Body of pancreas (tissue), 4 donors: ENCODE measurements around the gene KIAA1671. TPM values are rescaled to one million over a fixed set of nuclear protein-coding genes. Genes with fewer than 3 reads are reported as not detected.

Experiments used
- ATAC-seq: fragments of 150-250 bp; one replicate; pipeline ENCODE4 v1.9.1; 2016
- DNase-seq, 4 donors: peaks; one replicate each; pipeline ENCODE4 v3.0.0-alpha.2; 2019
- H3K27ac ChIP-seq, 4 donors: fragments of 200-600 bp; sonication (generic); 1 replicate in 3 of 4; 2 replicates in 1 of 4; pipeline versions ENCODE4 v1.5.1 to v1.6.1; 2016 to 2019; ENCODE audit warnings: mild to moderate bottlenecking in 1 of 4, mixed read lengths in 1 of 4, moderate library complexity in 1 of 4
- H3K27me3 ChIP-seq, 2 donors: fragments of 200-600 bp; sonication (generic); one replicate each; pipeline ENCODE4 v1.6.0; 2016; ENCODE audit warnings: mild to moderate bottlenecking in 1 of 2
- H3K36me3 ChIP-seq, 2 donors: fragments of 200-600 bp; sonication (generic); replicated peaks in 1 of 2; 2 replicates each; pipeline ENCODE4 v1.5.1; 2016; ENCODE audit warnings: low read depth in 2 of 2; ENCODE audit not compliant: insufficient read depth in 1 of 2
- H3K4me1 ChIP-seq: fragments of 200-600 bp; sonication (generic); one replicate; pipeline ENCODE4 v1.6.0; 2016
- H3K4me3 ChIP-seq, 2 donors: fragments of 200-600 bp; sonication (generic); 1 replicate in 1 of 2; 2 replicates in 1 of 2; pipeline ENCODE4 v1.5.1; 2016 to 2019
- H3K9me3 ChIP-seq, 3 donors: fragments of 200-600 bp; sonication (generic); 1 replicate in 2 of 3; 2 replicates in 1 of 3; pipeline ENCODE4 v1.5.1; 2016
- CTCF ChIP-seq, 7 experiments: fragments of 450-650 bp in 4 of 7; fragments of 200-600 bp in 3 of 7; sonication (generic) in 3 of 7; IDR thresholded peaks; one replicate each; pipeline ENCODE4 v1.5.1; 2016 to 2019; ENCODE audit warnings: antibody characterized with exemption in 7 of 7
- POLR2A ChIP-seq, 3 donors: fragments of 450-650 bp; IDR thresholded peaks; one replicate each; pipeline ENCODE4 v1.6.1; 2016; ENCODE audit warnings: antibody characterized with exemption in 3 of 3, mild to moderate bottlenecking in 2 of 3
- whole genome bisulfite sequencing, 2 donors: methylation state at CpG; one replicate each; pipeline ENCODE4 v1.1.5; 2017; 5-methylcytosine and 5-hydroxymethylcytosine counted together
- intact Hi-C: fragments of 100-400 bp; cut with DNase I; formaldehyde crosslinking; loops from one replicate; pipeline ENCODE4 v1.15.1; 2023
- total RNA-seq, 2 donors: library from RNA; depleted of rRNA; stranded (reverse); fragments of >200 nt; gene quantifications; one replicate each; pipeline ENCODE4 v1.1.0, GENCODE V29; 2016

Gene KIAA1671
- total RNA-seq, 2 donors from 2014 or later = 24.9 to 79.8 TPM

- no peak for DNase-seq
- Histone ChIP-seq H3K4me1 (peaks cover 17% of the 10 kb centered on the region), H3K4me3 (no peak overlapping the region), H3K9me3 (no peaks in the 10 kb centered on the region), H3K27ac (no peak overlapping the region), H3K36me3 (no peaks in the 10 kb centered on the region), H3K27me3 (no peaks in the 10 kb centered on the region)
- WGBS, 2 donors = 76 to 86% methylated on average over 6 of the region's 6 CpGs
- intact Hi-C loops = loop anchor here (5.0 kb wide), 1 partner anchor 111 kb away; no protein-coding TSS in a partner anchor
- no peak for ATAC-seq
- TF ChIP-seq POLR2A (IDR thresholded peaks at IDR 0.05) = no peak
Observed at GRCh38 chr22:25048071-25048470, 95.6 kb downstream of the KIAA1671 start.

- 57 to 60% methylated on average over 9 of the region's 9 CpGs for WGBS, 2 donors
- no peak for TF ChIP-seq POLR2A (IDR thresholded peaks at IDR 0.05)
- peak; percentile 75 to 90 (median 83) for TF ChIP-seq CTCF (IDR thresholded peaks at IDR 0.05)
- intact Hi-C loops = loop anchor here (5.0 kb wide), 1 partner anchor 112 kb away; no protein-coding TSS in a partner anchor
- Histone ChIP-seq H3K27me3 (no peaks in the 10 kb centered on the region), H3K4me1 (peaks cover 23% of the 10 kb centered on the region), H3K4me3 (no peak overlapping the region), H3K36me3 (no peaks in the 10 kb centered on the region), H3K9me3 (no peaks in the 10 kb centered on the region), H3K27ac (no peak overlapping the region)
- peak; percentile 71 to 78 (median 77) for DNase-seq
- ATAC-seq = peak; percentile 72
Observed at GRCh38 chr22:25048659-25049647, 96.4 kb downstream of the KIAA1671 start.

- TF ChIP-seq CTCF (IDR thresholded peaks at IDR 0.05) (no peak), POLR2A (IDR thresholded peaks at IDR 0.05) (no peak)
- Histone ChIP-seq H3K4me1 (peaks cover 23% of the 10 kb centered on the region), H3K9me3 (no peaks in the 10 kb centered on the region), H3K27ac (no peak overlapping the region), H3K27me3 (no peaks in the 10 kb centered on the region), H3K36me3 (no peaks in the 10 kb centered on the region), H3K4me3 (no peak overlapping the region)
- DNase-seq (no peak), ATAC-seq (no peak)
- intact Hi-C loops = loop anchor here (5.0 to 10.0 kb wide), 2 partner anchors 112 to 285 kb away; no protein-coding TSS in a partner anchor
- WGBS, 2 donors = 89 to 90% methylated on average over 6 of the region's 6 CpGs
Observed at GRCh38 chr22:25049770-25050169, 97.3 kb downstream of the KIAA1671 start.

GRCh38 chr22:25050566-25050965 is 98.0 kb downstream of the KIAA1671 start:
- ATAC-seq (no peak), DNase-seq (no peak)
- TF ChIP-seq POLR2A (IDR thresholded peaks at IDR 0.05) (no peak), CTCF (IDR thresholded peaks at IDR 0.05) (no peak)
- Histone ChIP-seq H3K36me3 (no peaks in the 10 kb centered on the region), H3K27ac (no peak overlapping the region), H3K4me1 (peaks cover 23% of the 10 kb centered on the region), H3K9me3 (no peaks in the 10 kb centered on the region), H3K4me3 (no peak overlapping the region), H3K27me3 (no peaks in the 10 kb centered on the region)
- 93 to 96% methylated on average over 5 of the region's 5 CpGs for WGBS, 2 donors
- intact Hi-C loops = loop anchor here (10.0 kb wide), 1 partner anchor 286 kb away; no protein-coding TSS in a partner anchor

GRCh38 chr22:25051073-25051472 is 98.6 kb downstream of the KIAA1671 start:
- TF ChIP-seq CTCF (IDR thresholded peaks at IDR 0.05) (peak in 4 of 7 experiments; percentile 16 to 34 (median 24)), POLR2A (IDR thresholded peaks at IDR 0.05) (no peak)
- intact Hi-C loops = loop anchor here (10.0 kb wide), 1 partner anchor 286 kb away; no protein-coding TSS in a partner anchor
- DNase-seq (no peak), ATAC-seq (no peak)
- Histone ChIP-seq H3K27ac (peak overlapping the region in 3 of 4 donors; percentile 24 to 62 (median 59)), H3K4me1 (peaks cover 23% of the 10 kb centered on the region), H3K9me3 (no peaks in the 10 kb centered on the region), H3K27me3 (no peaks in the 10 kb centered on the region), H3K36me3 (no peaks in the 10 kb centered on the region), H3K4me3 (no peak overlapping the region)
- 70 to 73% methylated on average over 2 of the region's 2 CpGs for whole genome bisulfite sequencing, 2 donors
